Activated T-cell treated with anti-CD3 and anti-CD28 coated beads, Interleukin-2, amount 50 U/mL, for 1 hour (primary cell): ENCODE data around the gene FDX2.

ENCODE experiments used
- DNase-seq: peaks from one replicate; pipeline ENCODE4 v3.0.0-alpha.2; 2020

Gene FDX2

GRCh38 chr19:10295847-10296591 lies 19.8 kb downstream of the FDX2 start:
- no peak for DNase-seq

DNA sequence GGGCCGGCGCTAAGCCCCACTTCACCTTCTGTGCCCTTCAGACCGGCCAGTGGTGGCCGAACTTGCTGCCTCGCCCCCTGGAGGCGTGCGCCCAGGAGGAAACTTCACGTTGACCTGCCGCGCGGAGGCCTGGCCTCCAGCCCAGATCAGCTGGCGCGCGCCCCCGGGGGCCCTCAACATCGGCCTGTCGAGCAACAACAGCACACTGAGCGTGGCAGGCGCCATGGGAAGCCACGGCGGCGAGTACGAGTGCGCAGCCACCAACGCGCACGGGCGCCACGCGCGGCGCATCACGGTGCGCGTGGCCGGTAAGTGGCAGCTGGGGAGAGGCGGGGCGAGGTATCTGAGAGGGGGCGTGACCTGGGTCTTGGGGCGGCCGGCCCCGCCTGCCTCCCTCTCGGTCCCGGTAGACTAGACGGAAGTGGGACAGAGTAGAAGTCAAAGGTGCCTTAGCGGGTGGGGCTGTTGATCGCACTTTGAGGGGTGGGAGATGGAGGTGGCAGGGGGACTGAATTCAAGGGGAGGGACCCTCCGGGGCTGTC lies 20.4 kb downstream of the FDX2 start:
- peak; percentile 70 for DNase-seq

DNA sequence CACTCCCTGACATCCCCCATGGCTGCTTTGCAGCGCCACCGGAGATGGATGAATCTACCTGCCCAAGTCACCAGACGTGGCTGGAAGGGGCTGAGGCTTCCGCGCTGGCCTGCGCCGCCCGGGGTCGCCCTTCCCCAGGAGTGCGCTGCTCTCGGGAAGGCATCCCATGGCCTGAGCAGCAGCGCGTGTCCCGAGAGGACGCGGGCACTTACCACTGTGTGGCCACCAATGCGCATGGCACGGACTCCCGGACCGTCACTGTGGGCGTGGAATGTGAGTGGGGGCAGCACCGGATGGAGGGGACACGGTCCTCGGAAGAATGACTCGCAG lies 21.5 kb downstream of the FDX2 start:
- no peak for DNase-seq

GRCh38 chr19:10293637-10294367 lies 22.0 kb downstream of the FDX2 start:
- no peak for DNase-seq

DNA sequence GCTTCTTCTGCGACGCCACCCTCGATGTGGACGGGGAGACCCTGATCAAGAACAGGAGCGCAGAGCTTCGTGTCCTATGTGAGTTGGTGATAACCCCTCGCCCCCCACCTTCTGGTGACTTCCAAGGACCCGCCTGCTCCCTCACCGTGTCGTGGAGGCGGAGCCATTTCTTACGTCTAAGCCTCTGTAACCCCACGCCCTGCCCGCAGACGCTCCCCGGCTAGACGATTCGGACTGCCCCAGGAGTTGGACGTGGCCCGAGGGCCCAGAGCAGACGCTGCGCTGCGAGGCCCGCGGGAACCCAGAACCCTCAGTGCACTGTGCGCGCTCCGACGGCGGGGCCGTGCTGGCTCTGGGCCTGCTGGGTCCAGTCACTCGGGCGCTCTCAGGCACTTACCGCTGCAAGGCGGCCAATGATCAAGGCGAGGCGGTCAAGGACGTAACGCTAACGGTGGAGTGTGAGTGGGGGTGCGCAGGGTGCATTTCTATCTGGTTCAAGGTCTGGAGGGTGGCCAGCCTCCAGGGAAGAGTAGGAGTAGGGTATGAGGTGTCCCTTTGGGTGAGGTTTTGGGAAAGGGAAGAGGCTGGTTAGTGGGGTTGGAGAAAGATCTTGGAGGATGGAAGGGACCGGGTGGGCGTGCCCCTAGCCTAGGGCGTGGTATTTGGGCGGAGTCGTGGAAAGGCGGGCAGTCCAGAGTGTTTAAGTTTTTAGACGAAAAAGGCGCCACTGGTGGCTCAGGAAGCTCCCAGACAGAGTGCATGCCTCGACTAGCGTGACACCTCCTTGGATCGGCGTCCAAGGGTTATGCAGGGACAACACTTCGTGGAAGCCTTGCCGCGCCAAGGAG lies 22.8 kb downstream of the FDX2 start:
- DNase-seq = no peak

- DNase-seq = peak; percentile 71
These were observed 23.5 kb downstream of the FDX2 start for GRCh38 chr19:10292206-10292788.

DNA sequence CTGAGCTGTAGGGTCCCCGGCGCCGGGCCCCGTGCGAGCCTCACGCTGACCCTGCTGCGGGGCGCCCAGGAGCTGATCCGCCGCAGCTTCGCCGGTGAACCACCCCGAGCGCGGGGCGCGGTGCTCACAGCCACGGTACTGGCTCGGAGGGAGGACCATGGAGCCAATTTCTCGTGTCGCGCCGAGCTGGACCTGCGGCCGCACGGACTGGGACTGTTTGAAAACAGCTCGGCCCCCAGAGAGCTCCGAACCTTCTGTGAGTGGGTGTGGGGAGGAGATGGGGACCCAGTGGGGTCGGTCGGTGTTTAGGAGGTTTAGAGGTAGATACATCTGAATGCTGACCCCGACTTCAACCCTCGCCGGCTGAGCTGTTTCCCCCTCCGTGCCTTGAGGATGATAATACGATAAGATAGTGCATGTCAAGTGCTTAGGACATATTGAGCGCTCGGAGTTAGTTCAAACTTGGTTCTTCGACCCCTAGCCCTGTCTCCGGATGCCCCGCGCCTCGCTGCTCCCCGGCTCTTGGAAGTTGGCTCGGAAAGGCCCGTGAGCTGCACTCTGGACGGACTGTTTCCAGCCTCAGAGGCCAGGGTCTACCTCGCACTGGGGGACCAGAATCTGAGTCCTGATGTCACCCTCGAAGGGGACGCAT lies 24.1 kb downstream of the FDX2 start:
- no peak for DNase-seq

DNA sequence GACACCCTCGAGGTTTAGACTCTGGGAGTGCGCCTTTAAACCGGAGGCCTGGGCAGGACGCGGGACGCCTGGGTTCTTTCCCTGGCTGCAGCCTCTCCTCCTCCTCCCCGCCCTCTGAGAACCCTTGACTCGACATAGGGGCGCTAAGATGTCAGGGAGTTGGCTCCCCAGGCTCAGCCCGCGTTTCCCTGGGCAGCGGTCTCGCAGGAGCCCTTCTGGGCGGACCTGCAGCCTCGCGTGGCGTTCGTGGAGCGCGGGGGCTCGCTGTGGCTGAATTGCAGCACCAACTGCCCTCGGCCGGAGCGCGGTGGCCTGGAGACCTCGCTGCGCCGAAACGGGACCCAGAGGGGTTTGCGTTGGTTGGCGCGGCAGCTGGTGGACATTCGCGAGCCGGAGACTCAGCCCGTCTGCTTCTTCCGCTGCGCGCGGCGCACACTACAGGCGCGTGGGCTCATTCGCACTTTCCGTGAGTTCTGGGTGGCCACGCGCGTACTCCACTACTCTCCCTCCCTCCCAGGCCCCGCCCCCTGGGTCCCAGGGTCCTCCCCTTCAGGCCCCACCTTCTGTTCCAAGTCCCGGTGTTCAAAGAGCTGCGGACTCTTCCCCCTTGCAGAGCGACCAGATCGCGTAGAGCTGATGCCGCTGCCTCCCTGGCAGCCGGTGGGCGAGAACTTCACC lies 24.8 kb downstream of the FDX2 start:
- peak; percentile 62 for DNase-seq

- DNase-seq = peak; percentile 42
These were observed 25.4 kb downstream of the FDX2 start for GRCh38 chr19:10290357-10290875.

- DNase-seq = peak; percentile 52
These were observed 25.9 kb downstream of the FDX2 start, which contains the start of gene ICAM5 for GRCh38 chr19:10289836-10290356. TSS of gene ICAM5 (plus strand) at chr19:10289952. CDS start at chr19:10290044, 92 bp downstream.

DNA sequence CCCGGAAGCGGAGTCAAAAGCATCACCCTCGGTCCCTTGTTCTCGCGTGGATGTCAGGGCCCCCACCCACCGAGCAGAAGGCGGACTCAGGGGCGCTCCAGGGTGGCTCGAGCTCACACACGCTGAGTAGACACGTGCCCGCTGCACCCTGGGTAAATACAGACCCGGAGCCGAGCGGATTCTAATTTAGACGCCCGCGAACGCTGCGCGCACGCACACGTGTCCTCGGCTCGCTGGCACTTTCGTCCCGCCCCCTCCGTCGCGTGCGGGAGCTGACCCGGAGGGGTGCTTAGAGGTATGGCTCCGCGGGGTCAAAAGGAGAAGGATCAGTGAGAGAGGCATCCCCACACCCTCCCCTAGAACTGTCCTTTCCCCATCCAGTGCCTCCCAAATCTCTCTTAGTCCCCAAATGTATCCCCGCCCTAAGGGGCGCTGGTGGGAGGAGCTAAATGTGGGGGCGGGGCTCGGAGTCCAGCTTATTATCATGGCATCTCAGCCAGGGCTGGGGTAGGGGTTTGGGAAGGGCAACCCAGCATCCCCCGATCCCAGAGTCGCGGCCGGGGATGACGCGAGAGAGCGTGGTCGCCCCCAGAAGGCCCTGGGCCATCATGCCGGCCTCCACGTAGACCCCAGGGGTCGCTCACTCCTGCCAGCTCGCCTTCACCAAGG lies 26.5 kb downstream of the FDX2 start:
- DNase-seq = peak; percentile 68

- DNase-seq = peak; percentile 35
These were observed 27.1 kb downstream of the FDX2 start for GRCh38 chr19:10288662-10289166.

GRCh38 chr19:10286803-10287737 lies 28.7 kb downstream of the FDX2 start, which contains the start of gene ICAM4:
TSS of gene ICAM4 (plus strand) at chr19:10286955. CDS start at chr19:10287013, 58 bp downstream.
- DNase-seq = peak; percentile 41

GRCh38 chr19:10285393-10285792 lies 30.4 kb downstream of the FDX2 start:
- no peak for DNase-seq

DNA sequence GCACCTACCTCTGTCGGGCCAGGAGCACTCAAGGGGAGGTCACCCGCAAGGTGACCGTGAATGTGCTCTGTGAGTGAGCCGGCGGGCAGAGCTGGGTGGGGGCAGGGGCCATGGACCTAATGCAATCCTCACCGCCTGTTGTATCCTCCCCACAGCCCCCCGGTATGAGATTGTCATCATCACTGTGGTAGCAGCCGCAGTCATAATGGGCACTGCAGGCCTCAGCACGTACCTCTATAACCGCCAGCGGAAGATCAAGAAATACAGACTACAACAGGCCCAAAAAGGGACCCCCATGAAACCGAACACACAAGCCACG lies 30.9 kb downstream of the FDX2 start:
- DNase-seq = no peak

- no peak for DNase-seq
These were observed 31.5 kb downstream of the FDX2 start for GRCh38 chr19:10284065-10284959.

DNA sequence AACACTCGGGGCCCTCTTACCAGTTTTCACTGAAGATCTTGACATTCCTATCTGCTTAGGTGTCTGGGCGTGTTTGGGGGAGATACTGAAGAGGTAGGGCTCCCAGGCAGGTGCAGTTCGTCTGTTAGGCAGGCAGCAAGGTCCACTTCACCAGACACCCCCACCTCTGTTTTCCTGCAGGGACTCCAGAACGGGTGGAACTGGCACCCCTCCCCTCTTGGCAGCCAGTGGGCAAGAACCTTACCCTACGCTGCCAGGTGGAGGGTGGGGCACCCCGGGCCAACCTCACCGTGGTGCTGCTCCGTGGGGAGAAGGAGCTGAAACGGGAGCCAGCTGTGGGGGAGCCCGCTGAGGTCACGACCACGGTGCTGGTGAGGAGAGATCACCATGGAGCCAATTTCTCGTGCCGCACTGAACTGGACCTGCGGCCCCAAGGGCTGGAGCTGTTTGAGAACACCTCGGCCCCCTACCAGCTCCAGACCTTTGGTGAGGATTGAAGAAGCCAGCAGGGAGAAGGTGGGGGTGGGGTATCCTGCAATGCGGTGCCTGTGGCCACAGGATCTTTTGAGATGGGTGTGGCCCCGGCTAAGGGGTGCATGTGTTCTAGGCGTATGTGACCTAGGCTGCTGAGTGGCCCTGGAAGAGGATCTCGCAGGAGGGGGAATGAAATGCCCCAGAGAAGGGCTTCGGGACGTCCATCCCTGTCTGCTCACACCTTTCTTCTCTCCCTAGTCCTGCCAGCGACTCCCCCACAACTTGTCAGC lies 32.3 kb downstream of the FDX2 start:
- no peak for DNase-seq
